GM19239 (cell line): Measurements from ENCODE around the gene COL4A2.

Source experiments
- DNase-seq: peaks from one replicate; pipeline ENCODE4 v3.0.0; 2011; ENCODE audit warnings: low spot score; ENCODE audit not compliant: insufficient read length
- FAIRE-seq: peaks from 2 replicates; lab custom pipeline; 2011; peaks lifted over from hg19 to GRCh38; lab: Jason Lieb, UNC

The COL4A2 gene

GRCh38 chr13:110423689-110424302 is 116.7 kb downstream of the COL4A2 start:
- no peak for DNase-seq
- no peak for FAIRE-seq

DNA sequence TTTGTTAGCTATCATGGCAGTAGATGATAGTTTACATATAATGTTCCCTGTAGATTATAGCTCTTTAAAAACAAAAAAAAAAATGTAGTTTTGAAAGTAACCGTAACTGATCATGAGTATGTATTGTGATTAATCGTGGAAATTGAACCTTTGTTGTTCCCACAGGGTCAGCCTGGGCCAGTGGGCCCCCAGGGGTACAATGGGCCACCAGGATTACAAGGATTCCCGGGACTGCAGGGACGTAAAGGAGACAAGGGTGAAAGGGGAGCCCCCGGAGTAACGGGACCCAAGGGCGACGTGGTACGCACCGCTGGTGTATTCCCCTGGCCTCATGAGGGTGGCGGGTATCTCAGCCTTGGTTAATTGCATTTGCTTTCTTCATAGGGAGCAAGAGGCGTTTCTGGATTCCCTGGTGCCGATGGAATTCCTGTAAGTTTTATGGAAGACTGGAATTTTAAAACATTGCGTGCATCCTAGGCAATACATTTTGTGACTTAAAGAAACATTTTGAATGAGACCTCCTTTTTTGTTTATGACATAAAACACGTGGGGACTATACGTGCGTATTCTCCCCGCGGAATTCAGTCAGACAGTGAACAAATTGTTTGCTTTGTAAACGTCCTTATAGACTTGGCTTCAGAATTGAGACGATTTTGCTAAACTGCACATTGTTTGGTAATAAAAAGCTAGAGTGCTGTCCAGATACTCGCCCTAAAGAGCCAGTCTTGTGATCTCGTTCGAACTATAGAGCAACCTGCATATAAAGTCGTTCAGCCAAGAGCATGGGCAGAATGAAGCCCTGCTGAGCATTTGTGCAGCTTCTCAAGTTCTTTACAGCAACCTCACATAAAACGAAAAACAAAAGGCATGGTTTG is 117.7 kb downstream of the COL4A2 start:
- FAIRE-seq, result no peak

GRCh38 chr13:110425444-110425780 is 118.3 kb downstream of the COL4A2 start:
- no peak for DNase-seq
- no peak for FAIRE-seq

More for the DNA sequence above, 117.7 kb downstream of the COL4A2 start:
- no peak for DNase-seq

DNA sequence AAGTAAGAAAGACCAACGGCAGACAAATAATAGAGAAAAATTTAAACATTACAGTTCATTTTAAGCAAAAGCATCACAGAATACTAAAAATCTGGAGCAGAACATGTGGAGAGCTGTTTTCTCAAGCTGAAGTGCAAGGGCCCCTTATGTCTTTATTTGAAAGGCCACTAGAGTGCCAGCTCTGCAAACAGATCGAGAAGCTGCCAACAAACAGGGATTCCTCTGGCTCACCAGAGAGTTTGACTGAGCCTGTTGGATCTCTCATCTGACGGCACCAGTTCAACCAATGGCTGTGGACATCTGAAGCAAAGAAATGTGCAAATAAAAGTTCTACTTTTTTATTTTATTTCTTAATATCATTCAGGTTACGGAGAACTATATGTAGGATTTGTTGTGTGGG is 119.7 kb downstream of the COL4A2 start:
- FAIRE-seq (no peak), DNase-seq (no peak)

DNA sequence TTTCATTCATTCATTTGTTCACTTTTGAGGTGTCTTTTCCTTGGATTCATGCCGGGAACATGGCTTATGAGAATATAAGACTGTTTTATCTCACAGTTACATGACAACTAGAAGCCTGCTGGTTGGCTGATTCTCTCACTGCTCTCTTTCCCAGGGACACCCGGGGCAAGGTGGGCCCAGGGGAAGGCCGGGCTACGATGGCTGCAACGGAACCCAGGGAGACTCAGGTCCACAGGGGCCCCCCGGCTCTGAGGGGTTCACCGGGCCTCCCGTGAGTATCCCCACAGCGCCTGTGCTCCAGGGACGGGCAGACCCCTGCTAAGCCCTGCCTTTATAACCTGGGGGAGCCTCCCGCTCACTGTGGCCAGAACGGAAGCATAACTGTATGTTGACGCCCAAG is 121.2 kb downstream of the COL4A2 start:
- FAIRE-seq, result no peak
- DNase-seq, result no peak

DNA sequence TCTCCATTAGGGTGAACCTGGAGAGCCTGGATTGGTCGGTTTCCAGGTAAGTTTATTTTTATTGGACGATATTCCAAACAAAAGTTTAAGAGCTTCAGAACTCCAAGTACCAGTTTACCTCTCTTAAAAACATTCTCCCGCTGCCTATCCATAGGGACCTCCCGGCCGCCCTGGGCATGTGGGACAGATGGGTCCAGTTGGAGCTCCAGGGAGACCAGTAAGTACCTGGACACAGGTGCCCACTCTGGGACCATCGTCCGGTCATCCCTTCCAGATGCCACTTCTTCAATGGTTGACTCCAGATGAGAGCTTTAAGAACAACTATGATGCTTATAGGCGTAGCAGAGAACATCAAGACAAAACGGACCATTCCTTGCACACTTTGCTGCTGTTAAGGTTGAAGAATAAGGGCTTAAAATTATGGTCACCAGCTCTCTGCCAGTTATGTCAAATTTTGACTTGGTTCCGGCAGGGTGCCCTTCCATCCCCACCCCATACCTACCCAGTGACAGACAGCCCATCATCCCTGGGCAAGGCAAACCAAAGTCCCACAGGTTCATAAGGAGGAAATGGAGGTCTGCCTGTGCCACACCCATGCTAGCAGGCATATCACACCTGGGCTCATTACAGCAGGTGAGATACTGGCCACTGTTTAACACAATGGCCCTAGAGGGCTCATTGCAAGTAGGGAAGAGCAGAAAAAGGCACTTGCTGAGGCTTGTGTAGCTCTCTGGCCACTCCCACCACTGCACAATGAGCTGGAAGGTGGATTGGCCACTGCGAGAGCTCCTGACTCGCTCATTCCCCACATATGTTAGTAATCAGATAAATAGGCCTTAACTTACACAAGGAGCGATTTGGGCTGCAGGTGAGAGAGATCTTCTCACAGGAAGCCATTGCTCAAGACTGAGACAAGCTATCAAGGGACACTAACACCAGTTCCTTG is 123.6 kb downstream of the COL4A2 start:
- no peak for DNase-seq
- no peak for FAIRE-seq

- no peak for FAIRE-seq
Observed at GRCh38 chr13:110431425-110432294, 124.6 kb downstream of the COL4A2 start.

GRCh38 chr13:110432522-110432921 is 125.4 kb downstream of the COL4A2 start:
- no peak for FAIRE-seq
- DNase-seq, result no peak

More at GRCh38 chr13:110431425-110432294, 124.6 kb downstream of the COL4A2 start:
- DNase-seq, result no peak

DNA sequence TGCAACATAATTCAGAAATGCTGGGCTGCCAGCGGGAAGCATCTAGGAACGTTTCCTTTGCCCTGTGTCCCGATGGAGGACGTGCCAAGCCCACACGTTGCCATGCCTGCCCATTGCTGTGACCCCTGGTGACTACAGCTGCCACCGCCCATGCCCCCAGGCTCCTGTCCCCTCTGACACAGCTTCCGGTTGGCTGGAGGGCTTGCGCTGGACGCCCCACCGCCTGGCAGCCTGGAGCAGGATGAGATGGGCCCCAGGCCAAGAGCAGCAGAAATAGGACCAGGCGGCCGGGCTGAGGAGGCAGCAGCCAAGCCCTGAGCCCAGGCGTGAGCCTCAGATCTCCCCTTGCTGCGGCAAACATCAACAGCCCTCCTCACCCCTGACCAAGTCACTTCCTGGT is 125.9 kb downstream of the COL4A2 start:
- no peak for FAIRE-seq
- no peak for DNase-seq

GRCh38 chr13:110434629-110435028 is 127.5 kb downstream of the COL4A2 start:
- DNase-seq (no peak), FAIRE-seq (no peak)

DNA sequence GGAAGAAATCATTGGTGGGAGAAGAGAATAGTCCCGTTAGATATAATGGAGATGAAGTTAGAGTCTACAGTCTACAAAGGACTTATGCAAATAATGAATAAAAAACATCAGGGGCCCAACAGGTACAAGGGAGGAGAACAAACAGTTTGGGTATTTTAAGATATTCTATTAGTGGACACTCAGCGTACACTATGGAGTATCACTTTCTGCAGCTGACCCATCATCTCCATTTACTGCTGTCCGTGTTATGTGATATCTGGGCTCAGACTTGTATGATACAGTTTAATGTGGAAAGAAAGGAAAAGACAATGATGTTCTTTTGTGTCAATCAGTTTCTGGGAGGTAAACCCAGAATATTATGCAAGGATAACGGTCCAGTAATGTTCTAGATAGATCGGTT is 128.2 kb downstream of the COL4A2 start:
- FAIRE-seq (no peak), DNase-seq (no peak)

DNA sequence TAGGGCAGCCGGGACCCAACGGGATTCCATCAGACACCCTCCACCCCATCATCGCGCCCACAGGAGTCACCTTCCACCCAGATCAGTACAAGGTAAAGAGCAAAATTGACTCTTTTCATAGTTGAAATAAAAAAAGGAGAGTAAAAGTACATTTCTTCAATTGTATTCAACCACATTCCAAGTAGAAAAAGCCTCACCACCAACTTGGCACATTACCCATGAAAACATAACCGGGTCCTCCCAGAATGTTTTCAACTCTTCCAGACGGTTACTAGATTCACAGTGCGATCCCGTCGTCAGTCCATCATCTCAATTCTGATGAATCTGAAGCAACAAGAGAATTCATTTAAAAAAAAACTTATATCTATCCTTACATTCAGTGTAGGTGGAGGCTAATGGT is 129.2 kb downstream of the COL4A2 start:
- FAIRE-seq, result no peak

DNA sequence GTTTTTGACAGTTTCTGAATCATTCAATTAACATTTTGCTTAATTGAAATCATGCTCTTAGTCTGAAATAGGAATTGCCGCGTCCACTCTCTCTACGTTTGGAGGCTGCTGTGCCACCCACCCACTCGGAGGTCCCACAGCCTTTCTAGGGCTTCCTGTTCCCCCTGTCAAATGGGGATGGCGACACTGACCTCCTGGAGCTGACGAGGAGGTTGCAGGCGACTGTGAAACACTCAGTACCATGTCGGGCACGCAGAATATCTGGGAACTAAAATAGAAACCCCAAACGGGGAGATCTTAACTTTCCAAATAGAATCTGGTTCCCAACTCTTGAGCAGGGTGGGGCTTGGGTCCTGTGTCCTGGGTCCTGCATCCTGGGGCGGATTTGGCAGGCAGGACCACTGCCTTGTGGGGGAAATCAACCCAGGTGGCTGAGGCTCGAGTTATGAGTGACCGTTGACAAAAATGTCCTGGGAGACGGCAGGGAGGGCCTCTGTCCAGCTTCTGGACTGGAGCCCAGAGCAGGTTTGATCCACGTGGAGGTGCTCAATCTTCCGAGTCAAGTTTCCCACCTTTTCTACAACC is 129.8 kb downstream of the COL4A2 start:
- FAIRE-seq, result no peak
- no peak for DNase-seq

More for the DNA sequence above, 129.2 kb downstream of the COL4A2 start:
- no peak for DNase-seq

DNA sequence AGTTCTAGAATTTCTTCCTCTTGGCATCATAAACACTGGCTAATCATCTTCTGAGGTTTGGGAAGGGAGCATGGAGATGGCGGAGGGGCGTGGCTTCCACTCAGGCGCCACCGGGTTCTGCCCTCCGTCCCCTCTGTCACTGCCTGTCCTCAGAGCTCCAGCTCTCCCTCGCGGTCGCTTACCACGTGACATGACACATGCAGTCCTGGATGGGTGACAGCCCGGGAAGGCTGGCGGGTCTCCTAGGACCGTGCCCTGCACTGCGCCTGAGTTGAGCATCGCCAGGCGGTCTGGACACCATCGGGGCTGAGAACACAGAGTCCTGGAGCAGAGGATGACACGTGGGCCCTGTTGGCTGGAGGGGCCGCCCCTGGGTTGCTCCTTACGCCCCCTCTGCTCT is 131.1 kb downstream of the COL4A2 start:
- FAIRE-seq, result no peak
- DNase-seq, result no peak

DNA sequence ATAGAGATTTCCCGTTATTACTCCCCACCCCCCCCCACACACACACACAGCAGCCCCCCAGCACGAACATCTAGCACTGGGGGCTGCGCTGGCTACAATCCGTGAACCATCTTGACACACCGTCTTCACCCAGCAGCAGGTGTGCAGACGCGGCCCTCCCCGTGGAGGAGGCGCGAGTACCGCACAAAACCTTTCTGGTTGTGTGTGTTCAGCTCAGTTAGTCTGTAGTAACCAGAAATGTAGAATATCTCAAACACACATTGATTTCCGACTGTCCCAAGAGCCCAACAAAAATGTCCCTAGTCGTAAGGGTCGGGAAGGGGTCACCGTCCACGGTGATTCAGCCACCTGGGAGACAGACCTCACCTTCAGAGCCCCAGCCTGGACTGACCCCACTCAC is 131.7 kb downstream of the COL4A2 start:
- FAIRE-seq (no peak), DNase-seq (no peak)

DNA sequence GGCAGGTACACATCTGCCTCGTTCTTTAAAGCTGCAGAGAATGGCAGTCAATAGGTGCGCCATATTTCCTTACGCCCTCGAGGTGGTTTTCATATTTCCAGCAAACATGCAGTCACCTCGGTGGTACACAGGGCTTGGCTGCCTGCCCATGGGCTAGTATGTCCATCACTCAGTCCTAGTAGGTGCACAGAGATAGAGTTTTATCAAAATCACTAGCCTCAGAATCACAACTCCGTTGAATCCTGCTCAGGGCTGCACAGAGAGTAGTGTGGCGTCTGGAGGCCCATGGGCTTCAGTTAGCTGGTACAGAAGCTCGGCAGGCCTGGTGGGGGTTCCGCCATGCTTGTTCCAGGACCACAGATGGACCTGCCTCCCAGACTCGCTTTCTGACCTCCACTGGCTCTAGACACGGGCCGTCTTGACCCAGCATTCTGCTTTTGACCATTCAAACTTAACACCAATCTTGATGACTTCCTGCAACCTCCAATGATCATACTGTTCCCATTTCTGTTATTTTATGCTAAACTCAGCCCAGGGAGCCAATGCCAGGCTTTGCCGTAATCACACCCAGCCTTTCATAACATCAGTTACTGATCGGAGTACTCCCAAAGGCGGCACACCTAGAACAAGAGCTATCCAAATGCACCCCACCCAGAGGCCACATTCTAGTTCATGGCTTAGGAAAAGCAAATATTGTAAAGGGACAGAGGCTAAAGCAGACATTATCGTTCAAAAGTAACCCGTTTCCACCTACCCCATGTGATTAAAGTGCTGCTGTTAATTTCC is 134.1 kb downstream of the COL4A2 start:
- no peak for FAIRE-seq
- DNase-seq, result no peak

- no peak for DNase-seq
- peak; percentile 28 for FAIRE-seq
Observed at GRCh38 chr13:110442930-110443621, 136.0 kb downstream of the COL4A2 start.

DNA sequence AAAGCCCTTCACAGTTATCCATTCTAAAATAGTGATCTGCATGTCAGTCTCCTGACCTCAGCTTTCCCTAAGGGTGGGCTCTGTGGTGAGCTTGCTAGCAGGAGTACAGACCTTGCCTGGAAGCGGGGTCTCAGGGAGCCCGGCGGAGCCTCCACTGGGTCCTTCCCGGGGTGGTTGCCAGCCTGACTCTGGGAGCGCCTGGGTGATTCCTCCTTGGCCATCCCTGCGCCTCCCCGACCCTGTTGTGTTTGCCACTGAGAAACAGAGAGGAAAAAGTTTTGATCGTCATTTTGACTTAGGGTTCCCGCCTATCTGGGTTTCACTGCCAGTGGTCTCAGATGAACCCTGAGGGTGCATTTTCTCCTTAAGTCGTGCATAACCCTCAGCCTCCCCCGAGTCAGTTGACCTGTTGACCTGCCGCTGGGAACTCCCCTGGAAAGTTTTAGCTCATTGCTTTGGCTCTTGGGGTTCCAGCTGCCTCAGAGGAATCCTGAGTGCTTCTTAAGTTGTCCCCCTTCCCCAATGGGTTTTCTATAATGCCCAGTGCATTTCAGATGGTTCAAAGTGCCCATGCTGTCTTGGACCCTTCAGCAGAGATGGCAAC is 136.6 kb downstream of the COL4A2 start:
- no peak for DNase-seq
- FAIRE-seq, result no peak
